ENCODE measurements around the gene ALK.

ALK gene

DNA sequence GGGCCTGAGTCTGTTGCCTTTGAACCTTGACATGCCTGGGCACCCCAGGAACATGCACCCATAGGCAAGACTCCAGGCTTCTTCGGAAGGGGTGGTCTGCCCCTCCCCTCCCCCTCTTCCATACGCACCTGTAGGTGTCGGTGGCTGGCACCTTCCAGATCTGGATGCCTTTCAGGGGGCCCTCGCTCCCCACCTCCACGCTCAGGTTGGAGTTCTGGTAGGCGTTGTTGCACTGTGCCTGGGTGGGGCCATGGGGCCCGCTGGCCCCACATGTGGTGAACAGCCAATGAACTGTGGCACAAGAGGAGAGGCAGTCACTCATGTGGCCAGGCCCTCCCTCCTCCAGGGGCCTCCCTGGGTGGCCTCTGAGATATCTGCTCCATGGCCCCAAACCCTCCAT lies 670.4 kb downstream of the ALK start:
- CTCF ChIA-PET, result interaction anchor here (1.0 kb wide), 1 partner anchor 12 kb away, joined by 4 read pairs; no protein-coding TSS in a partner anchor

DNA sequence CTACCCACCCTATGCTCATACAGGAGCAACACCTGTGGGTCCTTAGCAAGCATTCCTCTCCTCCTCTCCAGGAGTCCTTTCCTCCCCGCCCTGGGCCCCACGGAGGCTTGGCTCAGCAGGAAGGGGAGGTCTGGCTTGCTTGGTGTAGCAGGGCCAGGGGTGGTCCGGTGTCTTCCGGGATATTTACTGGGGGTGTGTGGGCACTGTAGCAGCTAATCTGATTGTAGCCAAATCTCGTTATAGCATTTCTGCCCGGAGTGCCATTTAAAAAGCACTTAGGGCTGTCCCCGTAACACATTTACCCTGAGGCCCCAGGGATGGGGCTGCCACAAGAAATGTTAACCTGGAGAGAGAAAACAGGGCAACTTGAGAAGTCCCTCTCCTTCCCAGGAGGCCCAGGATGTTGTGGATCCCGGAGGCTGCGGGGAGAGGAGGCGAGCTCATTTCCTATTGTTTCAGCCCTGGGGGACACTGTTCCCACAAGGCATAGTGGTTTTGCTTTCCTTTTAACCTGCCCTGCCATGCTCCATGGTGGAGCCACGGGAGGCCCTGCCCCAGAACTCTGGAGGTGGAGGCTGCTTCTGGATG lies 671.6 kb downstream of the ALK start:
- H3K4me3 ChIP-seq (ENCODE audit: low read depth, low read length), result no peak overlapping the region
- H3K4me1 ChIP-seq (ENCODE audit: control insufficient read depth, insufficient read depth, low read length), result no peaks in the 10 kb centered on the region
- no peak overlapping the region for H3K27ac ChIP-seq (ENCODE audit: extremely low read depth, low read depth, low read length)
- TF ChIP-seq, protein P1, sequence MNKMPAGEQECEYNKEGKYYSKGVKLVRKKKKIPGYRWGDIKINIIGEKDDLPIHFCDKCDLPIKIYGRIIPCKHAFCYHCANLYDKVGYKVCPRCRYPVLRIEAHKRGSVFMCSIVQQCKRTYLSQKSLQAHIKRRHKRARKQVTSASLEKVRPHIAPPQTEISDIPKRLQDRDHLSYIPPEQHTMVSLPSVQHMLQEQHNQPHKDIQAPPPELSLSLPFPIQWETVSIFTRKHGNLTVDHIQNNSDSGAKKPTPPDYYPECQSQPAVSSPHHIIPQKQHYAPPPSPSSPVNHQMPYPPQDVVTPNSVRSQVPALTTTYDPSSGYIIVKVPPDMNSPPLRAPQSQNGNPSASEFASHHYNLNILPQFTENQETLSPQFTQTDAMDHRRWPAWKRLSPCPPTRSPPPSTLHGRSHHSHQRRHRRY (tag by site-specific recombination; IDR thresholded peaks at IDR 0.05), result no peak
- TF ChIP-seq ZNF2 (tag by site-specific recombination; IDR thresholded peaks at IDR 0.05), result no peak
- 0 out of 2 replicates have a peak, but pooled peaks have one; percentile 38 for TF ChIP-seq ZIC2 (tag by site-specific recombination; IDR thresholded peaks at IDR 0.05)
- peak; percentile 60 for TF ChIP-seq GLIS1 (tag by site-specific recombination; IDR thresholded peaks at IDR 0.05)
- no peaks in the 10 kb centered on the region for H3K36me3 ChIP-seq (ENCODE audit: control insufficient read depth in 2 of 2, insufficient read depth in 1 of 2, low read length in 2 of 2)
- ChIA-PET CTCF (interaction anchor here (1.4 kb wide), 1 partner anchor 12 kb away, joined by 3 read pairs; no protein-coding TSS in a partner anchor), POLR2A (no interaction called here)
- H3K9me3 ChIP-seq (ENCODE audit: control insufficient read depth, insufficient read depth, low read depth, low read length), result no peaks in the 10 kb centered on the region

More for the DNA sequence above, 670.4 kb downstream of the ALK start:
- POLR2A ChIA-PET, result no interaction called here
- H3K27ac ChIP-seq (ENCODE audit: extremely low read depth, low read depth, low read length), result no peak overlapping the region
- no peak overlapping the region for H3K4me3 ChIP-seq (ENCODE audit: low read depth, low read length)
- H3K4me1 ChIP-seq (ENCODE audit: control insufficient read depth, insufficient read depth, low read length), result no peaks in the 10 kb centered on the region
- H3K36me3 ChIP-seq (ENCODE audit: control insufficient read depth in 2 of 2, insufficient read depth in 1 of 2, low read length in 2 of 2), result no peaks in the 10 kb centered on the region
- no peak for TF ChIP-seq ZNF239 (tag by site-specific recombination; IDR thresholded peaks at IDR 0.05)
- no peak for TF ChIP-seq ZNF629 (tag by site-specific recombination; IDR thresholded peaks at IDR 0.05)
- TF ChIP-seq PRDM1 (tag by site-specific recombination; IDR thresholded peaks at IDR 0.05), result no peak
- no peak for TF ChIP-seq ZNF626 (tag by site-specific recombination; IDR thresholded peaks at IDR 0.05)
- no peak for TF ChIP-seq ZNF157 (tag by site-specific recombination; IDR thresholded peaks at IDR 0.05)
- TF ChIP-seq ZNF580 (tag by site-specific recombination; IDR thresholded peaks at IDR 0.05), result no peak
- TF ChIP-seq ZBTB20 (tag by site-specific recombination; IDR thresholded peaks at IDR 0.05), result no peak
- H3K9me3 ChIP-seq (ENCODE audit: control insufficient read depth, insufficient read depth, low read depth, low read length), result no peaks in the 10 kb centered on the region

DNA sequence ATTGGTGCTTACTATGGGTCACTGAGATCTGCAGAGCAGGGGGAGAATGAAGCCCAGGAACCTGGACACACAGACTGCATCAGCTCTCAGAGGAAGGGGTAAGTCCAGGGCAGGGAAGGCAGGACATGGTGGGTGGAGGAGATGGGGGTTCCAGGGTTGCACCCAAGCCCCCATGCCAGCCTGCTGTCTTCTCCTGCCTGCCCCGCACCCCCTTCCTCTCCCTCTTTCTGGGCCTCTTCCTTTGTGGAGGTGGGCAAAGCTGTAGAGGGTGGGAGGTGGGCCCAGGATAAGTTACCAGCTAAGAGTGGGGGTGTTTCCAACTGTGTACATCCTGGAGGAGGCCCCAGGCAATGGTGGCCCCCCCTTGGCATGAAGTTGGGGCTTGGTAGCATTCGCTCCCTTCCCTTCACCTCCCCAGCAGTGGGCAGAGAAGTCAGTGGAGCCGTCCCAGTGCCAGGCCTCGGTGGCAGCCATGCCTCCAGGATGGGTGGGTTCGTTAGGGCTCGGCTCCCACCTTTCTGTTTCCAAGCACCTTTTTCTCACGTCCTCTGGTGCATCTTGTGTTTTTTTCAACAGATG lies 674.0 kb downstream of the ALK start:
- no peaks in the 10 kb centered on the region for H3K36me3 ChIP-seq (ENCODE audit: control insufficient read depth in 2 of 2, insufficient read depth in 1 of 2, low read length in 2 of 2)
- ChIA-PET POLR2A (no interaction called here), CTCF (no interaction called here)
- no peak overlapping the region for H3K4me3 ChIP-seq (ENCODE audit: low read depth, low read length)
- H3K4me1 ChIP-seq (ENCODE audit: control insufficient read depth, insufficient read depth, low read length), result no peaks in the 10 kb centered on the region
- TF ChIP-seq, protein P2, sequence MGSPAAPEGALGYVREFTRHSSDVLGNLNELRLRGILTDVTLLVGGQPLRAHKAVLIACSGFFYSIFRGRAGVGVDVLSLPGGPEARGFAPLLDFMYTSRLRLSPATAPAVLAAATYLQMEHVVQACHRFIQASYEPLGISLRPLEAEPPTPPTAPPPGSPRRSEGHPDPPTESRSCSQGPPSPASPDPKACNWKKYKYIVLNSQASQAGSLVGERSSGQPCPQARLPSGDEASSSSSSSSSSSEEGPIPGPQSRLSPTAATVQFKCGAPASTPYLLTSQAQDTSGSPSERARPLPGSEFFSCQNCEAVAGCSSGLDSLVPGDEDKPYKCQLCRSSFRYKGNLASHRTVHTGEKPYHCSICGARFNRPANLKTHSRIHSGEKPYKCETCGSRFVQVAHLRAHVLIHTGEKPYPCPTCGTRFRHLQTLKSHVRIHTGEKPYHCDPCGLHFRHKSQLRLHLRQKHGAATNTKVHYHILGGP (tag by site-specific recombination; IDR thresholded peaks at IDR 0.05), result no peak
- no peak for TF ChIP-seq ZNF157 (tag by site-specific recombination; IDR thresholded peaks at IDR 0.05)
- TF ChIP-seq, protein P3, sequence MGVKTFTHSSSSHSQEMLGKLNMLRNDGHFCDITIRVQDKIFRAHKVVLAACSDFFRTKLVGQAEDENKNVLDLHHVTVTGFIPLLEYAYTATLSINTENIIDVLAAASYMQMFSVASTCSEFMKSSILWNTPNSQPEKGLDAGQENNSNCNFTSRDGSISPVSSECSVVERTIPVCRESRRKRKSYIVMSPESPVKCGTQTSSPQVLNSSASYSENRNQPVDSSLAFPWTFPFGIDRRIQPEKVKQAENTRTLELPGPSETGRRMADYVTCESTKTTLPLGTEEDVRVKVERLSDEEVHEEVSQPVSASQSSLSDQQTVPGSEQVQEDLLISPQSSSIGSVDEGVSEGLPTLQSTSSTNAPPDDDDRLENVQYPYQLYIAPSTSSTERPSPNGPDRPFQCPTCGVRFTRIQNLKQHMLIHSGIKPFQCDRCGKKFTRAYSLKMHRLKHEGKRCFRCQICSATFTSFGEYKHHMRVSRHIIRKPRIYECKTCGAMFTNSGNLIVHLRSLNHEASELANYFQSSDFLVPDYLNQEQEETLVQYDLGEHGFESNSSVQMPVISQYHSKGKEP (tag by site-specific recombination; IDR thresholded peaks at IDR 0.05), result no peak
- no peak for TF ChIP-seq WT1 (tag by site-specific recombination; IDR thresholded peaks at IDR 0.05)
- no peak for TF ChIP-seq ZNF529 (tag by site-specific recombination; IDR thresholded peaks at IDR 0.05; ENCODE audit: insufficient replicate concordance)
- no peak for TF ChIP-seq ZNF580 (tag by site-specific recombination; IDR thresholded peaks at IDR 0.05)
- TF ChIP-seq SP7 (tag by site-specific recombination; IDR thresholded peaks at IDR 0.05), result no peak
- TF ChIP-seq ZNF18 (tag by site-specific recombination; IDR thresholded peaks at IDR 0.05), result no peak
- TF ChIP-seq ZEB2 (tag by site-specific recombination; IDR thresholded peaks at IDR 0.05), result no peak
- no peak for TF ChIP-seq PRDM1 (tag by site-specific recombination; IDR thresholded peaks at IDR 0.05)
- H3K9me3 ChIP-seq (ENCODE audit: control insufficient read depth, insufficient read depth, low read depth, low read length), result no peaks in the 10 kb centered on the region
- H3K27ac ChIP-seq (ENCODE audit: extremely low read depth, low read depth, low read length), result no peak overlapping the region

All from HEK293 (cell line).